Activated CD8-positive, alpha-beta memory T cell treated with anti-CD3 and anti-CD28 coated beads for 24 hours (primary cell): ENCODE results near the gene TOP3B.

Source experiments
- DNase-seq: peaks from one replicate; pipeline ENCODE4 v3.0.0-alpha.2; 2020

Gene TOP3B

GRCh38 chr22:22013559-22014284 lies 31.1 kb upstream of the TOP3B start:
- no peak for DNase-seq

- DNase-seq = no peak
Measured at GRCh38 chr22:22011964-22012363, 29.4 kb upstream of the TOP3B start.

GRCh38 chr22:22010358-22010757 lies 27.8 kb upstream of the TOP3B start:
- no peak for DNase-seq

- DNase-seq = no peak
Measured at GRCh38 chr22:22009661-22010060, 27.1 kb upstream of the TOP3B start.

- DNase-seq = no peak
Measured at GRCh38 chr22:22006596-22006990, 24.0 kb upstream of the TOP3B start.

DNA sequence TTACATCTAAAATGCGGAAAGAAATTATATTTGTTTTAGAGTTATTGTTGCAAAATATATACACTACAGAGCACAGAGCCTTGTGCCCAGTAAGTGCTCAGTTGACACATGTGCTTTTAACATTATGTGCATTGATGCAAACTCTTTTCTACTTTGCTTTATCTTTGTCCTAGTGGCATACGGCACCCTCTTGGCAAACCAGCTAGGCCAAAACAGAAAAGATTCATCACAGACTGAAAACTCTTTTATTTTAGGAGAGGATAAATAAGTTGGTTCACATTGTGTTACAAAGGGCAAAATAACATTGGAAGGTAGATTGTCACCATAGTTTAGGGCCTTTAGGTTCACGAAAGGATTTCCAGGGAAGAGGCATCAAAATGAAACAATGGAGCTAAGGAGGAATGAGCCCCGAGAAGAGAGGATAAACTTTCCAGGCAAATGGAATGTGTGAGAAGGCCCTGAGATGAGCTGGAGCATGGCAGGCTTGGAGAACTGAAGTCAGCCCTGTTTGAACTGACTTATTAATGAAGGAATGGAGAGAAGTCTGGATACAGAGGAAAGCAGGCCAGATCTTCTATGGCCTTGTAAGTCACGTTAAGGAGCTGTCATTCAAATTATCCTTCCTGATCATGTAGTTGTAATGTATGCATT lies 23.5 kb upstream of the TOP3B start:
- DNase-seq = no peak

DNA sequence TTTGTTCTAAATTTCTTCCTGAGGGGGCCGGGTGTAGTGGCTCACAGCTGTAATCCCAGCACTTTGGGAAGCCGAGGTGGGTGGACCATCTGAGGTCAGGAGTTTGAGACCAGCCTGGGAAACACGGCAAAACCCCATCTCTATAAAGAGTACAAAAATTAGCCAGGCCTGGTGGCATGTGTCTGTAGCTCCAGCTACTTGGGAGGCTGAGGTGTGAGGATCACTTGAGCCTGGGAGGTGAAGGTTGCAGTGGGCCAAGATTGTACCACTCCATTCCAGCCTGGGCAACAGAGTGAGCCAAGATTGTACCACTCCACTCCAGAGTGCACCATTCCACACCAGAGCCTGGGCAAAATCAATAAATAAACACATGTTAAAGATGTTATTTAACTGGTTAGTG lies 20.6 kb upstream of the TOP3B start:
- no peak for DNase-seq

DNA sequence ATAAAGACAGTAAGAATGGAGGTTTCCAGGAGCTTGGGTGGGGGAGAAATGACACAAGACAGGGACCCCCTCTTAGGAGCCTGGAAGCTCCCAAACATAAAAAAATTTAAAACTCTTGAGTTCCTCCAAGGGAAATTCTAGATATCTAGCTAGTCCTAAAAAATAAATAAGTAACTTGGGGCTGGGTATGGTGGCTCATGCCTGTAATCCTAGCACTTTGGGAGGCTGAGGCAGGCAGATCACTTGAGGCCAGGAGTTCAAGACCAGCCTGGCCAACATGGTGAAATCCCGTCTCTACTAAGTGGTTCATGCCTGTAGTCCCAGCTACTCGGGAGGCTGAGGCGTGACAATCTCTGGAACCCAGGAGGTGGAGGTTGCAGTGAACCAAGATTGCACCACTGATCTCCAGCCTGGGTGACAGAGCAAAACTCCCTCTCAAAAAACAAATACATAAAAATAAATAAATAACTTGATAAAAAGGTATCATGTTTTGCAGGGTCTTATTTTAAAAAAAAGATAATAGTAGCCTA lies 20.0 kb upstream of the TOP3B start:
- DNase-seq = no peak

DNA sequence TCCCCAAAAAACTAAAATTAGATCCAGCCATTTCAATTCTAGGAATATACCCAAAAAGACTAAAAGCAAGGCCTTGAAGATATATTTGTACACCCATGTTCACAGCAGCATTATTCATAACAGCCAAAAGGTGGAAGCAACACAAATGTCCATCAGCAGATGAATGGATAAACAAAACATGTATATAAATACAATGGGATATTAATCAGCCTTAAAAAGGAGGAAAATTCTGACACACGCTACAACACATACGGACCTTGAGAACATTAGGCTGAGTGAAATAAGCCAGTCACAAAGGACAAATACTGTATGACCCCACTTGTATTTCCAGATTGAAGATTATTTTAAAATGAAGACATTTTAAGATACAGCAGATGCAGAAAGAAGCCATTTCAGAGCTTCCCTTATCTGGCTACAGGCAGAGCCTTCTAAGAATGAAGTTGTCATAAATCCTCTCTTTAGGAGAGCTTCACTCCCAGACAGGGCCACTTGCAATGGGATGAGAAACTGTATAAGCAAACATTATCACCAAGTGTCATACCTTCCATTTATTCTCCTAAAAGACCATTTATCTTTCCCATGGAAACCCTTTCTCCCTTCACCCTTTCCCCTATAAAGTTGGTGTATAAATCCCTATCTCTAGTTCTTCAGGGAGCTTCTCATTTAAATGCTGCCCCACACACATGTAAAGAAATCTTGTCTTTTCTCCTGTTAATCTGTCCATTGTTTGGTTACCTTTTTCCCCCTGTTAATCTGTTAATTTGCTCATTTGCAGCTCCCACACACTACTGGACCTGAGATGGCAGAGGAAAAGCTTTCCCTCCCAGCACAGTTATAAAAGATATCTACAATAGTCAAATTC lies 19.3 kb upstream of the TOP3B start:
- no peak for DNase-seq

- DNase-seq = no peak
Measured at GRCh38 chr22:21998595-21999247, 16.1 kb upstream of the TOP3B start.

GRCh38 chr22:21996175-21996720 lies 13.7 kb upstream of the TOP3B start:
- no peak for DNase-seq

- no peak for DNase-seq
Measured at GRCh38 chr22:21995660-21996059, 13.1 kb upstream of the TOP3B start.

DNA sequence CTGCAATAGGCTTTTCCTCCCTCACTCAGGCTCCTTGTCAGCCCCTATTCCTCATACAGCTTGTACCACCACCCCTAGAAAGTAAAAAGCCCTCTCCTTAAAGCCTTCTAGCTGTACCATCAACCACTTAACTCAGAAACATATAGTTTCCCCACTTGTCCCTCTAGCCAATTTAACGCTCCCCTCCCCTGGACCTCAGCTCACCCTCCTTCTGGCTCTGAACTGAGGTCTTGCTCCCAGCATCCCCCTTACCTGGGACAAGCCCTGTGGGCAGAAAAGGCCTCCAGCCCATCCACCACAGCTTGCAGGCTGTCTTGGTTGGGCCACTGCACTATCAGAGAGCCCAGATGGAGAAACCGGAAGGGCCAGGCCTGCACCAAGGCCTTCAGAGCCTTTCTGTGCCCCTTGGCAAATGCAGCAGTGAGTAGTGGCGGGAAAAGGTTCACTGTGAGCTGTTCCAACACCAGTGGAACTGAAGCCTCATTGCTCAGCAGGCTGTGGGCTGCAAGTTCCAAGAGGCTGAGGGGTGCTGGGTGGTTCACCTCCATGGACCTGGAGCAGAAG lies 12.4 kb upstream of the TOP3B start:
- DNase-seq = no peak

GRCh38 chr22:21992593-21993237 lies 10.1 kb upstream of the TOP3B start:
- DNase-seq = no peak

GRCh38 chr22:21991774-21992173 lies 9.2 kb upstream of the TOP3B start:
- DNase-seq = no peak

GRCh38 chr22:21991304-21991596 lies 8.7 kb upstream of the TOP3B start:
- no peak for DNase-seq

DNA sequence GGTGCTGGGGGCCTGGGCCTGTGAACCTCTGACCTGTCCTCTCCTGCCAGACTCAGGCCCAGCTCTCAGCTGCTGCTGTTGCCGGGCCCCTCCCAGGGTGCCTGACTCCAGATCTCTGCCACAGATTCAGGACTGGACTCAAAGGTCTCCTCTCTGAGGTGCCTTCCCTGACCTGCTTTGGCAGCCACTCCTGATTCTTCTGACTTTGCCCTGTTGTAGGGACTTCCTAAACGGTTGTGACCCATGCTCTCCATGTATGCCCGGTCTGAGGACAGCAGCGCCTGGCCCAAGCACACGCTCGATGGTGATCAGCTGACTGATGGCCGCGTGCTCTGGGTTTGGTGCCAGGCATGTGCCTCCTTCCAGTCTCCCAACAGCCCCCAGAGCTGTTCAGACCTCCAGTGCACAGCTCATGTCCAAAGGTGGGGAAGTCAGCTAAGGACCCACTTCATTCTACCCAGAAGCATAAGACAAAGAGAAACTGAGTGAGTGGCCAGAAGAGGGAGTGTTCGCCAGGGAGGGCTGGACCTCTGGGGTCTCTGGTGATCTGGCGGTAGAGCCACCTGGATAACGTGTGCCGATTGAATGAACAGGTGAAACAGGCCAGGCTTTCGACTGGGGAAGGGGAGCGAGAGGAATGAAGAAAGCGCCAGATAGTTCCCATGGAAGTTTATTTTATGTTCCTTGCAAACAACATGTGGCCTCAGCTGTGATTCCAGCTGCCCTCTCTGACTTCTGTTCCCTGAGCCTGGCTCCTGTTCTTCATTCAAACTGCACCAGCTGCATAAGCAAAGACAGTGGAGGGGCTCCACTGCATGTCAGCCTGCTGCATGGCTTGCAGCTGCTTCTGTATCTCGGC lies 8.1 kb upstream of the TOP3B start:
- no peak for DNase-seq

DNA sequence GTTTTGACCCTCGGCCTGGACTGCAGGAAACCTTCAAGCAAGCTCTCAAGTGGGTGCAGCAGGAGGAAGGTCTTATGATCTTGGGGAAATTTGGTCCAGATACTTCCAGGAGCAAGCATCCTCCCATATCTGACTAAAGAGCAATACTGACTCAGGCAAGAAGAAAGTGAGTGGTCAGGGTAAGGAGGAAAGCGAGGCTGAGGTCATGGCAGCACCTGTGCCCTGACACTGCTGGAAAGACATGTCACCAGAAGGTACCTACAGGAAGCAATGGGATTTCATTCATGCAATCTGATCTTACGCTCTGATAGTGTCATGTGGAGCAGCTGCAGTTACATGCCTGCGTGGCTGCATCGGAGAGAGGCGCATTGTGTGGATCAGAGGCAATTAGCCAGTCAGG lies 6.5 kb upstream of the TOP3B start:
- DNase-seq = no peak

DNA sequence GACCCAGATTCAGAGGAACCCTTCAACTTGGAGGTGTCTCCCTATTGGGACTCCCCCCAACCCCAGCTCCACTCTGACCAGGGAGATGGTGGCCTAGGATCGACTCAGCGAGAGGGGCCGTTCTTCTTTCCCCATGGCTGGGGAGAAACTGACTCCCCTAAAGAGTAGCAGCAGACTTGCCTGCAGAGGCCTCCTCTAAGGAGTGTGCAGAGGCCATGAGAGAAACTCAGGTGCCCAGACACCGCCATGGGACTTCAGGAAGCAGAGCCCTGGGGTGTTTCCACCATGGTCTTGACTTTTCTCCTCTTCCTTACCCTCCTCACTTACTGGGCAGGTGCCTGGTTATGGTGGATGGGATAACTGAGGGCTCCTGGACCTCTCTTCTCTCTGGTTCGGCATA lies 2.6 kb upstream of the TOP3B start:
- no peak for DNase-seq

GRCh38 chr22:21984793-21985192 lies 2.2 kb upstream of the TOP3B start:
- no peak for DNase-seq

GRCh38 chr22:21981874-21982273 lies 713 bp downstream of the TOP3B start:
- DNase-seq = no peak
